GM12878 (cell line): ENCODE results near the gene THAP3. TPM values are rescaled to one million over a fixed set of nuclear protein-coding genes. Genes with fewer than 3 reads are reported as not detected.

Experiments used
- ATAC-seq: fragments of 200-7000 bp; cut with Tn5 transposase; 3 replicates; pipeline ENCODE4 v1.9.1; 2020; ENCODE audit warnings: mild to moderate bottlenecking, moderate library complexity
- BruUV-seq: library from RNA; stranded (reverse); fragments of 400-500 nt; replicated peaks from 2 replicates; lab custom pipeline; 2021; lab: Mats Ljungman, UMichigan
- CTCF ChIA-PET: fragments of 300-600 bp; sonication (Branson Sonifier 250); formaldehyde crosslinking; extraction: SDS; loops from one replicate; lab custom pipeline; 2021; ENCODE audit warnings: inconsistent platforms; lab: Yijun Ruan, JAX
- POLR2A ChIA-PET: fragments of 350-600 bp; formaldehyde crosslinking; extraction: SDS; loops from one replicate; lab custom pipeline; 2021; ENCODE audit warnings: inconsistent platforms; lab: Charles Lee
- RAD21 ChIA-PET: fragments of 300-600 bp; sonication (Branson Sonifier 250); formaldehyde crosslinking; loops from one replicate; lab custom pipeline; 2023; ENCODE audit warnings: antibody characterized with exemption; ENCODE audit not compliant: unreplicated experiment; lab: Charles Lee
- SMC1A ChIA-PET: fragments of 300-600 bp; sonication (Branson Sonifier 250); formaldehyde crosslinking; loops from one replicate; lab custom pipeline; 2023; ENCODE audit not compliant: unreplicated experiment, uncharacterized antibody; lab: Charles Lee
- DNase-seq: peaks from one replicate; pipeline ENCODE4 v3.0.0-alpha.2; 2011; ENCODE audit warnings: low read depth, low spot score
- FAIRE-seq: peaks from 3 replicates; lab custom pipeline; 2011; peaks lifted over from hg19 to GRCh38; lab: Jason Lieb, UNC
- H2AFZ ChIP-seq: 2 replicates; pipeline ENCODE4 v1.6.0; 2011; ENCODE audit warnings: low read depth, low read length, control low read depth; ENCODE audit not compliant: control insufficient read depth
- H3K27ac ChIP-seq: 2 replicates; pipeline ENCODE4 v1.5.1; 2011; ENCODE audit warnings: control low read depth; ENCODE audit not compliant: control insufficient read depth, insufficient read depth
- H3K27me3 ChIP-seq, 2 experiments: replicated peaks in 1 of 2; 2 replicates each; pipeline versions ENCODE4 v1.6.0 to v1.6.1; 2011; ENCODE audit warnings: low read length in 1 of 2; ENCODE audit not compliant: control insufficient read depth in 2 of 2, insufficient read depth in 2 of 2
- H3K36me3 ChIP-seq, 2 experiments: 2 replicates each; pipeline ENCODE4 v1.5.1; 2011; ENCODE audit warnings: low read length in 1 of 2; ENCODE audit not compliant: control insufficient read depth in 2 of 2, insufficient read depth in 2 of 2
- H3K4me1 ChIP-seq: 2 replicates; pipeline ENCODE4 v1.6.1; 2011; ENCODE audit warnings: mild to moderate bottlenecking, low read length, moderate library complexity, mixed read lengths; ENCODE audit not compliant: control insufficient read depth, insufficient read depth
- H3K4me2 ChIP-seq: 2 replicates; pipeline ENCODE4 v1.6.0; 2011; ENCODE audit warnings: control low read depth; ENCODE audit not compliant: control insufficient read depth, insufficient read depth
- H3K4me3 ChIP-seq: fragments of 200-600 bp; sonication (generic); 2 replicates; pipeline ENCODE4 v1.5.1; 2016
- H3K79me2 ChIP-seq: 2 replicates; pipeline ENCODE4 v1.6.0; 2011; ENCODE audit warnings: low read length; ENCODE audit not compliant: control insufficient read depth, insufficient read depth
- H3K9ac ChIP-seq: 2 replicates; pipeline ENCODE4 v1.8.0; 2011; ENCODE audit warnings: low read length, control low read depth, mixed read lengths; ENCODE audit not compliant: control insufficient read depth, insufficient read depth
- H3K9me3 ChIP-seq: replicated peaks from 3 replicates; pipeline ENCODE4 v1.5.1; 2011; ENCODE audit warnings: mild to moderate bottlenecking, low read length; ENCODE audit not compliant: control insufficient read depth, insufficient read depth
- H4K20me1 ChIP-seq: 2 replicates; pipeline ENCODE4 v1.6.0; 2011; ENCODE audit not compliant: control insufficient read depth, insufficient read depth
- ASH2L ChIP-seq: fragments of 300-600, 200-600 bp; sonication (generic); IDR thresholded peaks from 2 replicates; pipeline ENCODE4 v1.6.1; 2017; ENCODE audit warnings: low read depth, mild to moderate bottlenecking, borderline replicate concordance
- EED ChIP-seq: sonication (generic); IDR thresholded peaks from 2 replicates; pipeline ENCODE4 v1.6.1; 2016; ENCODE audit warnings: antibody characterized with exemption, low read depth
- PKNOX1 ChIP-seq: fragments of 450-650 bp; IDR thresholded peaks from 2 replicates; pipeline ENCODE4 v1.6.1; 2016; ENCODE audit warnings: mild to moderate bottlenecking
- RELA ChIP-seq: fragments of 450-650 bp; IDR thresholded peaks from 2 replicates; pipeline ENCODE4 v1.8.0; 2014; ENCODE audit warnings: borderline replicate concordance; ENCODE audit not compliant: partially characterized antibody
- WGBS: methylation state at CpG from one replicate; pipeline ENCODE4 v1.1.6; 2016; ENCODE audit warnings: low lambda C conversion rate; ENCODE audit not compliant: insufficient replicate concordance, insufficient coverage; ENCODE audit errors: missing lambda C conversion rate; 5-methylcytosine and 5-hydroxymethylcytosine counted together
- in situ Hi-C: fragments of 300-500 bp; cut with MboI; formaldehyde crosslinking; loops from 9 replicates; pipeline ENCODE4 v1.14.3; 2018; ENCODE audit warnings: mixed read lengths
- intact Hi-C: fragments of 100-400 bp; cut with micrococcal nuclease; formaldehyde crosslinking; loops from one replicate; pipeline ENCODE4 v1.14.2; 2022; ENCODE audit not compliant: unreplicated experiment
- polyA plus RNA-seq, 11 experiments: library from polyadenylated mRNA; depleted of rRNA in 4 of 11; unstranded in 6 of 11; stranded (reverse) in 5 of 11; fragments of >200 nt; fragmentation: Nextera tagmentation in 4 of 11; fragmentation: Illumina TruSeq in 1 of 11; extraction: Ambion mirVana in 4 of 11; extraction: Trizol in 1 of 11; gene quantifications; 1 replicate in 1 of 11; 2 replicates in 10 of 11; pipeline versions ENCODE4 v1.2.1 to v1.2.3, GENCODE V29; 2011 to 2016; ENCODE audit warnings: inconsistent platforms in 2 of 11, missing spikeins in 2 of 11, low read depth in 1 of 11
- total RNA-seq, 4 experiments: library from RNA; depleted of rRNA in 3 of 4; stranded (reverse); fragments of >200 nt in 3 of 4; fragmentation: Illumina TruSeq in 1 of 4; extraction: Trizol in 1 of 4; gene quantifications; 2 replicates each; pipeline versions ENCODE4 v1.2.1 to v1.2.3, GENCODE V29; 2013 to 2021
- TF ChIP-seq, protein P1 (sequence below): IDR thresholded peaks from 2 replicates; pipeline ENCODE4 v1.6.1; 2012; ENCODE audit warnings: low read length, inconsistent platforms

The THAP3 gene
- total and polyA plus RNA-seq, 10 of the 15 experiments (the other 5 are each of a cell fraction or from before 2014, with no cell fraction given): 1.5 to 19.5 (median 11.9) TPM

- SMC1A ChIA-PET: no interaction called here
- CTCF ChIA-PET: no interaction called here
- no peak overlapping the region for H3K9ac ChIP-seq
- FAIRE-seq: no peak
- H3K36me3 ChIP-seq: peaks cover 13 to 31% of the 10 kb centered on the region in 2 experiments
- H3K4me2 ChIP-seq: no peak overlapping the region
- in situ Hi-C loops: no loop called here
- 0 out of 2 replicates have a peak, but pooled peaks cover under 1% of the 10 kb centered on the region for H3K4me1 ChIP-seq
- no peak for DNase-seq
- H3K79me2 ChIP-seq: peaks cover under 1% of the 10 kb centered on the region
- intact Hi-C loops: no loop called here
- TF ChIP-seq EED (no peak), PKNOX1 (no peak), RELA (no peak), ASH2L (no peak)
- TF ChIP-seq, protein P1, sequence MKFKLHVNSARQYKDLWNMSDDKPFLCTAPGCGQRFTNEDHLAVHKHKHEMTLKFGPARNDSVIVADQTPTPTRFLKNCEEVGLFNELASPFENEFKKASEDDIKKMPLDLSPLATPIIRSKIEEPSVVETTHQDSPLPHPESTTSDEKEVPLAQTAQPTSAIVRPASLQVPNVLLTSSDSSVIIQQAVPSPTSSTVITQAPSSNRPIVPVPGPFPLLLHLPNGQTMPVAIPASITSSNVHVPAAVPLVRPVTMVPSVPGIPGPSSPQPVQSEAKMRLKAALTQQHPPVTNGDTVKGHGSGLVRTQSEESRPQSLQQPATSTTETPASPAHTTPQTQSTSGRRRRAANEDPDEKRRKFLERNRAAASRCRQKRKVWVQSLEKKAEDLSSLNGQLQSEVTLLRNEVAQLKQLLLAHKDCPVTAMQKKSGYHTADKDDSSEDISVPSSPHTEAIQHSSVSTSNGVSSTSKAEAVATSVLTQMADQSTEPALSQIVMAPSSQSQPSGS: no peak
- TF ChIP-seq, all 136 proteins: peak for 0
- no peaks in the 10 kb centered on the region for H3K27me3 ChIP-seq
- WGBS: 96% methylated on average over 12 of the region's 15 CpGs
- no peak overlapping the region for H2AFZ ChIP-seq
- H3K4me3 ChIP-seq: no peak overlapping the region
- POLR2A ChIA-PET: no interaction called here
- ATAC-seq: no peak
- H3K9me3 ChIP-seq: no peaks in the 10 kb centered on the region
- no peak overlapping the region for H3K27ac ChIP-seq
- BruUV-seq: no TSS peak
- H4K20me1 ChIP-seq: no peaks in the 10 kb centered on the region
- RAD21 ChIA-PET: no interaction called here
Observed at GRCh38 chr1:6593810-6594209, 30.9 kb upstream of the THAP3 start.
